KOPT-K1 (cell line): ENCODE results near the gene CYP27C1.
"Not testable (repeated sequence)": the region's sequence is repeated elsewhere in the genome, so short reads cannot be mapped to it uniquely, and the experiment has no call there.

Experiments
- H3K27ac ChIP-seq: fragments of 200-600 bp; sonication (generic); 2 replicates; pipeline ENCODE4 v1.5.1; 2016; ENCODE audit warnings: antibody characterized with exemption, mild to moderate bottlenecking, low read depth, low read length; ENCODE audit not compliant: poor library complexity, severe bottlenecking
- H3K36me3 ChIP-seq: fragments of 200-600 bp; sonication (generic); 2 replicates; pipeline ENCODE4 v1.5.1; 2017; ENCODE audit warnings: antibody characterized with exemption, mild to moderate bottlenecking, low read length, moderate library complexity; ENCODE audit not compliant: insufficient read depth
- H3K9me3 ChIP-seq: fragments of 200-600 bp; sonication (generic); 2 replicates; pipeline ENCODE4 v1.5.1; 2017; ENCODE audit warnings: antibody characterized with exemption, low read length, mild to moderate bottlenecking; ENCODE audit not compliant: insufficient read depth, poor library complexity, severe bottlenecking

CYP27C1 gene

DNA sequence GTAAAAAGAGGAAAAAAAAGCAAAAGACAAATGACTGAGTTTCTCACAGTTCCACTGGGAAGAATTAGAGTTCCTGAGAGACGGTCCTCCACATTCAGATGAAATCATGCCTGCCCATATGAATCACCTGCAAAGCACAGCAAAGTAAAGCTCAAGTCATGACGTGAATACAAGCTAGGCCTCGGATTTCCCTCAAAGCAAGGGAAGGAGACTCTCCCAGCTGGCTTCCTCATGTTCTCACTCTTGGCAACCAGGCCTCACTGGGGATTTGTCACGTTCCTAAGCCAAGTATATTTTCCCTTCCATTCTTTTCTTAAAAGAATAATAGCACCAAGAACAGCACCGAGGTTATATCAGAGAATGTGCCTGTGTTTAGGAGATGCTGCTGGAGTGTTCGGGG is 47.0 kb downstream of the CYP27C1 start:
- Histone ChIP-seq H3K9me3 (no peaks in the 10 kb centered on the region), H3K27ac (no peak overlapping the region), H3K36me3 (no peaks in the 10 kb centered on the region)

DNA sequence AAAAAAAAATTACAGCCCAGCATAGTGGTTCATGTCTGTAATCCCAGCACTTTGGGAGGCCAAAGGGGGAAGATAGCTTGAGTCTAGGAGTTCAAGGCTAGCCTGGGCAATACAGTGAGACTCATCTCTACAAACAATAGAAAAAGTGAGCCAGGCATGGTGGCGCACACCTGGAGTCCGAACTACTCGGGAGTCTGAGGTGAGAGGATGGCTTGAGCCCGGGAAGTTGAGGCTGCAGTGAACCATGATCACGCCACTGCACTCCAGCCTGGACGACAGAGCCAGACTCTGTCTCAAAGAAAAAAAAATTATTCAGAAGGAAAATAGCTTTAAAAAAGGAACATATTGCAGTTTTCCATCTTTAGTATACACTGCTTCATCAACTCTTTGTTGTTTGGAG is 47.8 kb downstream of the CYP27C1 start:
- Histone ChIP-seq H3K27ac (no peak overlapping the region), H3K36me3 (no peaks in the 10 kb centered on the region), H3K9me3 (no peaks in the 10 kb centered on the region)

DNA sequence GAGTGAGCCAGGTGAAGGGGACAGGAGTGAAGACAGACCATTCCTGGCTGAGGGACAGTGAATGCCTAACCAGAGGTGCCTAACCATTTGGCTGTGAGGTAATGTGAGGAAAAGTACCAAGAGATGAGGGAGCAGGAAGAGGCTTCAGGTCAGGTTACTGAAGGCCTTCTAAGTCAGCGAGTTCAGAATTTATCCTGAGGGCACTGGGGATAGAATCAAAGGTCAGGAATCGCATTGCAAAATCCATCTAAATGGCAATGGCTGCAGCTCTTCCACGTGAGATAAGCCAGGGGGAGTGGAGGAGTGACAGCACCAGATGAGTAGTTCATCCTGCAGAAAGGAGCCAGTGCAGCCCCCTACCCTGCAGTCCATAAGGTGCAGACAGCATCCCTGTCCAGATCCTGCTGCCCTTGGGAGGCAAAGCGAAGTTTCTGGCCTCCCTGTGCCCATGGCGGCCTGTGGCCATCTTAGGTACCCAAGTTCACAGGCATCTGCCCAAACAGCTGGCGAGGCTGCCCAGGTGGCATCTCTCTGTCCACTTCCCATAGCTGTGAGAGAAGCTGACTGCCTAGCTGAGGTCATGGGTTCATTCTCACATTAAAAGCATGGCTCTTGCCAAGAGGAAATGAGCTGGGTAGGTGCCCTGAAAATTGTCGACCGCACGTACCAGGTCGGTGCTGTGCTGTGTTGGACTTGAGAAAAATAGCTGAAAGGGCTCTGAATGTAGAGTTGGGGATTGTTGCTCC is 49.5 kb downstream of the CYP27C1 start:
- no peak overlapping the region for H3K27ac ChIP-seq
- no peaks in the 10 kb centered on the region for H3K36me3 ChIP-seq
- no peaks in the 10 kb centered on the region for H3K9me3 ChIP-seq

DNA sequence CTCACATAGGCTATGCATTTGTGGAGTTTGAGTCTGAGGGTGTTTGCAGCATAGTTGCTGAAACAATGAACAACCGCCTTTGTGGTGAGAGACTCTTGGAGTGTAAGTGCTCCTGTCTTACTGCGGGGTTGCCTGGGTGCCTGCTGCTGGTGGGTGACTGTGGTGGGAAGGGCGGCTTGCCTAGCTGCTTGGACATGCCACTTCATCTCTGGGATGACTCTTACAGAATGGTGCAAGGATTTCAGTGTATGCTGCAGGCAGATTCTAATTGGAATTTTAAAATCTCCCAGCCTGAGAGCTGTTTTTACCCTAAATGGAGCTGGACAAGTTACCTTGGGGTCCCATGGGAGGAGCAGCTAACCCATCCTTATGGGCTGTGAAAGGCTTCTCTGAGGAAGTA is 50.1 kb downstream of the CYP27C1 start:
- Histone ChIP-seq H3K36me3 (no peaks in the 10 kb centered on the region), H3K9me3 (no peaks in the 10 kb centered on the region), H3K27ac (no peak overlapping the region)

DNA sequence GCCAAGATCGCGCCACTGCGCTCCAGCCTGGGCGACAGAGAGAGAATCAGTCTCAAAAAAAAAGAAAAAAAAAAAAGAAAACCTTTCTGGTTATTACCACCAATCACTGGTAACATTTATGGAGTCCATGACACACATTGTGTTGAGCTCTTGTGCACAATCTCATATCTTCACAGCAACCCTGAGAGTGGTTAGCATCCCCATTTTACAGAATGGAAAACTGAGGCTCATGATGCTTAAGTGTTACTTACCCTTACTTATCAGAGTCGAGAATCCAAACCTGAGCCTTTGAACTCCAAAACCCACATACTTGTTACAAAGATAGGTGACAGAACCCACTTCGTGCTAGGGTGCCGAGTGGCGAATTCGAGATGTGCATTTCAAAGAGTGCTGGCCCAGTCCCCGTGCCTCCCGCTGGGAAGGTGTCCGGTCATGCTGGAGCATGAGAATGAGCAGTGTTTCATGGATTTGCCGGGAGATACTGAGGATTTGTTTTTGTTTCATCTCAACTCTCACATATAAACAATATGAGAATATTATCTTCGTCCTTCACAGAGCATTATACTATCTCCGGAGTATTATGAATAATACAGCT is 50.9 kb downstream of the CYP27C1 start:
- Histone ChIP-seq H3K27ac (no peak overlapping the region), H3K9me3 (no peaks in the 10 kb centered on the region), H3K36me3 (no peaks in the 10 kb centered on the region)

DNA sequence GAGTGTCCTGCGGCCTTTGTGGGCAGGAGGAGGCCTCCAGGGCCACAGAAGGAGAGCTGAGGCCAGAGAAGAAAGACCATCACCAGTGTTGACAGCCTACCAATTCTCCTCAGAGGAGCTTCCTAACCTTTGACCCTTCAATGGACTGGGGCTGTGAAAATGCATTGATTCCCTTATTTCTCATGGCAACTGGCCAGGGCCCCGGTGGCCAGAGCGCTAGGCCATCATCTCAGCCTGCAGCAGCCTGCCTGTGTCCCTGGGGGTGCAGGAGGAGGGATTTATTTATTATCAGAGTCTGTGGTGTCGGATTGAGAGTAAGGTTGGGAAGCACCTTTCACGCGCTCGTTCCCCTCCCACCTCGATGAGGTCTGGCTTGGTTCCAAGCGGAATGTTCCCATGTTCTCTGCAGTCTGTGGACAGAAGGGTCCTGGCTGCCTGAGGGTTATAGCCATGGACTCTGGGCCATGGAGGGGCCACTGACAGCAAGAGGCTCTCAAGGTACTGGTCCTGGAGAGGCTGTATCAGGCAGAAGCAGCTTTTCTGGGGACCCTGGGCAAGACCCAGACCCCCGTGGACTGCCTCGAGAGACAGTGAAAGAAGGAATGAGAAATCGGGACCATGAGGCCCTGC is 53.8 kb downstream of the CYP27C1 start:
- no peaks in the 10 kb centered on the region for H3K9me3 ChIP-seq
- H3K27ac ChIP-seq: no peak overlapping the region
- H3K36me3 ChIP-seq: no peaks in the 10 kb centered on the region

DNA sequence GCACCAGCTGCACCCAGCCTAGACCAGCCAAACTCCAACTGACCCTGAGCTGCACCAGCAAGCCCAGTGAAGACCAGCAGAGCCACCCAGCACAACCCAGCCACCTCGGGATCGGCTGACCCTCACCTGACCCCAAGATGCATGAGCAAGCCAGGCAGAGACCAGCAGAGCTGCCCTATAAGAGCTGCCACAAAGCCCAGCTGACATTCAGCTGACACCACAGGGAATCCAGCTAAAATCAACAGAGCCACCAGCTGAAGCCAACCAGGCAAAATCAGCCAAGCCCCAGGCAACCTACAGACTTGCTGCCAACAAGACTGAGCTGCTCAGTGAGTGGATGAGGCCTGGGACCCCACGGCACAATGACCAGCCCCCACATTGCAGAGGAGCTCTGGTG is 54.6 kb downstream of the CYP27C1 start:
- no peaks in the 10 kb centered on the region for H3K9me3 ChIP-seq
- no peaks in the 10 kb centered on the region for H3K36me3 ChIP-seq
- H3K27ac ChIP-seq: no peak overlapping the region

DNA sequence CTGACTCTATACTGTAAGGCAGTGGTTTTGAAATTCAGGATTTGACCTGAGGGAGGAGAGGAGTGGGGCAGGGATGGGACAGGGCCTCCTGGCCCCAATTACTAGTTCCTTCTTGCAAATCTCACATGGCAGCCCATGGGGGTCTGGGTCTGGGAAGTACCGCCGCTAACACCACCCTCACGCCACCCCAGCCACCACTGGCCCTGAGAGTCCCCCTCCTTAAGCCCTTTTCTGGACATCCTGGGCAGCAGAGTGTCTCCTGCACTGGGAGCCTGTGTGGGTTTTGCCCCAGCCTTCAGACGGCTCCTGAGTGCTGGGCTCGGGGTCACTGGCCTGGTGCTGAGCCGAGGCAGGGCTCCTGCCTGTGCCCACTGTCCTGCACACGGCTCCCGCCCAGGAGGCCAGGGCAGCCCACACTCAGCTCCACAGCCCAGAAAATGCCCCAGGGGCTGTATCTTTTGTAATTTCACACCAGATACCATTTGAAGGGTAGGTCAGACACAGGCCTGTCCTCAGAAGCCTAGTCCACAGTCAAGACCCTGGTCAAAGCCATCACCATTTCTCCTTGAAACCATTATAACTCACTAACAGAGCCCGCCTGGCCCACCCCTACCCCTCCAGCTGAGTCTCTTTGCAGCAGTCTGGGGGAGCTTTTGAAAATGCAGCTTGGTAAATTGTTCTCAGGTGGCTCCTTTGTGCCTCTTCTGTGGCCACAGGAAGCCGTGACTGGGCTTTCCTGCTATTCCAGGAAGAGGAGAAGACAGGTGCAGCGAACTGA is 55.1 kb downstream of the CYP27C1 start:
- no peaks in the 10 kb centered on the region for H3K9me3 ChIP-seq
- no peak overlapping the region for H3K27ac ChIP-seq
- no peaks in the 10 kb centered on the region for H3K36me3 ChIP-seq

DNA sequence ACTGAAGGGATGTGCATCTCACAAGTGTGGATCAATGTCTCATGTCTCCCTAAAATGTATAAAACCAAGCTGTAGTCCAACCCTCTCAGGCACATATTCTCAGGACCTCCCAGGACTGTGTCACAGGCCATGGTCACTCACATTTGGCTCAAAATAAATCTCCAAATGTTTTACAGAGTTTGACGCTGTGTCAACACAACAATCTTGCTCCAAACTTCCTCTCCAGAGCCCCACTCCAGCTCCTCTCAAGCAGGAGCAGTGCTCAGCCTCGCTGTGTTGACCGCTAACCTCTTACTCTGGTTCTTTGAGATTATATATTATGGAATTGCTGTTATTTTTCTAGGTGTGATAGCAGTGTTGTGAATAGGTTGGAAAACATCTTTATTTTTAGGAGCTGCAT is 56.2 kb downstream of the CYP27C1 start:
- Histone ChIP-seq H3K36me3 (no peaks in the 10 kb centered on the region), H3K27ac (no peak overlapping the region), H3K9me3 (no peaks in the 10 kb centered on the region)

DNA sequence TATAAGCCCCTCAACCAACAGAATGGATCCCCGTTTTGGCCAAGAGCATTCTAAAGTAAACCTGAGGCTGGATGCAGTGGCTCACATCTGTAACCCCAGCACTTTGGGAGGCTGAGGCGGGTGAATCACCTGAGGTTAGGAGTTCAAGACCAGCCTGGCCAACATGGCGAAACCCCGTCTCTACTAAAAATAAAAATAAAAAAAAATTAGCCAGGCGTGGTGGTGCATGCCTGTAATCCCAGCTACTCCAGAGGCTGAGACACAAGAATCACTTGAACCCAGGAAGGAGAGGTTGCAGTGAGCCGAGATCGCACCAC is 57.1 kb downstream of the CYP27C1 start:
- H3K36me3 ChIP-seq, H3K27ac ChIP-seq, H3K9me3 ChIP-seq: not testable (repeated sequence)

DNA sequence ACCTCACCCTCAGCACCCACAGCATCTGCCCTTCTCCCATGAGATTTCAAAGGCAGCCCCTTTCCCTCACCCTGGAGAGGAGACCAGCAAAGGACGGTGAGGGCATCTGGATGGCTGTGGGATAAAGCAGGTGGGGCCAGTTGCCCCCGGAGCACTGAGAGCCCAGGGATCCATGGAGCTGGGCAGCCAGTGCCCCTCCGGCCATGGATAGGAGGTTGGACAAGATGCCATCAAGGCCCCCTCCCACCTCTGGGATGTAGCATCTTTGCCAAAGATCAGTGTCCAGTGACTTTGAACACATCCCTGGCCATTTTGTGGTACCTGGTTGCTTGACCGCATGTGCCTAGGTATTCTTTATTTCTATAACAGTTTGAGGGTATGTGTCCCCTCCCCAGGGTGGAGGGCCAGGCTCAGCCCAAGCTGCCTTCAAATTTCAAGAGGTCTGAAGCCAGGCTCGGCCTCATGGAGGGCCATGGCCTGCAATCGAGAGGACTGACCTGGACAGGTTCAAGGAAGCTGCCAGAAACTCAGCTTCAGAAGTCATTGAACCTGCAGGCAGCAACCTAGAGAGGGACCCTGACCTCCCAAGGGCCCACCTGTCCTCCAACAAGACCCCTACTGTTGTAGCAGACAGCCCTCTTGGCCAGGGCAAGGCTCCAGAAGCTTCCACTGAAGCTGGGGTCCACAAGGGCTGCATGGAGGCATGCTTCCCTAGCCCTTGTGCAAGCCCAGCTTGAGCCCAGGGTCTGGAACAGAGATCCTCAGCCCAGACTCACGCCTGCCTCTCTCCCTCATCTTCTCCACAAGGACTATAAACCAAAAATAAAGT is 57.6 kb downstream of the CYP27C1 start:
- Histone ChIP-seq H3K27ac (no peak overlapping the region), H3K9me3 (no peaks in the 10 kb centered on the region), H3K36me3 (no peaks in the 10 kb centered on the region)

DNA sequence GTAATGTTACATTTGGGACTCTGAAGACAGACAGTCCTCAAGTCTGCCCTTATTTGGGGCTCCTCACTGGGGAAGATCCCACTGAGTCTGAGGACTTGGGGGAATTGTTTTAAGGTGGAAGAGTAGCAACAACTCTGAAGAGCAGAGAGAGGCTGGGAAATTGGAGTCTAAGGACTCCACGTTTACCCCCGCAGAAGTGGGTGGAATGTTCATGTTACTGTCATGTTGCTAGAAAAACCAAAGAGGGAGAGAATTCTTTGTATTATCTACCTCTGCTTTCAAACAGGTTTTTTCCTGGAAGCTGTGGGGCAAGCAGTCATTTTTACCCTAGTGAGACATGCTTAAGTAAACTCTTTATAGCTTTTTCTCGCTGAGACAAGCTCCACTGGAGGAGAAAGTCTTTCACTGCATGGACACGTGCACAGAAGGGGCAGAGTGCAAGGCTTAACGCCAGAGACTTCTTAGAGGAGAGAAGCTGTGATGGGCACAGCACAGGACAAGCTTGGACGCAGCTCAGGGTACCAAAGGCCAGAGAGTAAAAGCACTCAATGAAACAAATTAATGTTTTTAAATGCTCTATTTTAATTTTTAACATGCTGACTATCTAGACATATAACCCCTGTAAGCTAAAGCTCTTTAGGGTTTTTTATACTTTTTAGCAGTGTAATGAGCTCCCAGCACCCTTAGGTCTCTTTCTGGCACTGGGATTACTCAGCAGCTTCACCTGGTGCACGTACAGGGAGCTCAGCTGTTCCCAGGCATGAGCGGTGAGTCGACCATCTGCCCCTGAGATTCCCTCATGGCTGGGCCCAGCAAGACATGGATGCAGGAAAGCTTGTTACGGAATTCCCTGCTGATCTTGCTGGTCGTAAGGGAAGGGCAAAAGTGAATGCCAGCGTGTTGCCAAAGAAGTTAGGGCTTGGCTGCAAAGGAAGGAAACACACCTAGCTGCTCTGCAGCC is 58.6 kb downstream of the CYP27C1 start:
- H3K27ac ChIP-seq: no peak overlapping the region
- H3K36me3 ChIP-seq: no peaks in the 10 kb centered on the region
- no peaks in the 10 kb centered on the region for H3K9me3 ChIP-seq

DNA sequence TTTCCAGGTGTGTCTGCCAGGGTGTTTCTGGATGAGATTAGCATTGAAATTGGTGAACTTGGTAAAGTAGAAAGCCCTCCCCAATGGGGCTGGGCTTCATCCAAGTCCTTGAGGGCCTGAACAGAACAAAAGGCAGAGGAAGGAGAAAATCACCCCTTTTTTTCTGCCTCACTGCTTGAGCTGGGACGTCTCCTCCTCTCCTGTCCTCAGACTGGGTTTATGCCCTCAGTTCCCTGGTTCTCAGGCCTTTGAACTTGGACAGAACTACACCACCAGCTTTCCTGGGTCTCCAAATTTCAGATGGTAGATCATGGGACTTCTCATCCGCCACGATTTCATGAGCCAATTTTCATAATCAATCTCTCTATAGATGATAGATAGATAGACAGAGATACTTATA is 59.4 kb downstream of the CYP27C1 start:
- no peaks in the 10 kb centered on the region for H3K36me3 ChIP-seq
- H3K9me3 ChIP-seq: no peaks in the 10 kb centered on the region
- H3K27ac ChIP-seq: no peak overlapping the region

DNA sequence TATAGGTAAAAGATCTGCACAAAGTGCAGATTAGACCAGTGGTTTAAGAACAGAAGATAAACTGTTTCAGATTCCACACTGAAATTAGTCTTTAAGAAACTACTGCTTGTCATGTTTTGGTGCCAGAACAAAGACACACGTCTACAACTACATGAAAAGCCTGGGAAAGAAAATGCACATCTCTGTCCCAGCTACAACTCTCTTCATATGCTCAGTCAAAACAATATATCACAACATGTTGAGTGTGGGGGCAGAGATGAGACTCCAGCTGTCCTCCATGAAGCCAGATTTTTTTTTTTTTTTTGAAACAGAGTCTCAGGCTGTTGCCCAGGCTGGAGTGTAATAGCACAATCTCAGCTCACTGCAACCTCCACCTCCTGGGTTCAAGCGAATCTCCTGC is 60.6 kb downstream of the CYP27C1 start:
- Histone ChIP-seq H3K27ac (no peak overlapping the region), H3K9me3 (no peaks in the 10 kb centered on the region), H3K36me3 (no peaks in the 10 kb centered on the region)
